HG03139 (cell line): Measurements from ENCODE around the gene PBX2.
"Not testable (repeated sequence)": the region's sequence is repeated elsewhere in the genome, so short reads cannot be mapped to it uniquely, and the experiment has no call there.

Experiments
- ATAC-seq: cut with Tn5 transposase; IDR thresholded peaks from one replicate; pipeline ENCODE4 v1.9.1; 2021; ENCODE audit not compliant: unreplicated experiment

PBX2 gene

DNA sequence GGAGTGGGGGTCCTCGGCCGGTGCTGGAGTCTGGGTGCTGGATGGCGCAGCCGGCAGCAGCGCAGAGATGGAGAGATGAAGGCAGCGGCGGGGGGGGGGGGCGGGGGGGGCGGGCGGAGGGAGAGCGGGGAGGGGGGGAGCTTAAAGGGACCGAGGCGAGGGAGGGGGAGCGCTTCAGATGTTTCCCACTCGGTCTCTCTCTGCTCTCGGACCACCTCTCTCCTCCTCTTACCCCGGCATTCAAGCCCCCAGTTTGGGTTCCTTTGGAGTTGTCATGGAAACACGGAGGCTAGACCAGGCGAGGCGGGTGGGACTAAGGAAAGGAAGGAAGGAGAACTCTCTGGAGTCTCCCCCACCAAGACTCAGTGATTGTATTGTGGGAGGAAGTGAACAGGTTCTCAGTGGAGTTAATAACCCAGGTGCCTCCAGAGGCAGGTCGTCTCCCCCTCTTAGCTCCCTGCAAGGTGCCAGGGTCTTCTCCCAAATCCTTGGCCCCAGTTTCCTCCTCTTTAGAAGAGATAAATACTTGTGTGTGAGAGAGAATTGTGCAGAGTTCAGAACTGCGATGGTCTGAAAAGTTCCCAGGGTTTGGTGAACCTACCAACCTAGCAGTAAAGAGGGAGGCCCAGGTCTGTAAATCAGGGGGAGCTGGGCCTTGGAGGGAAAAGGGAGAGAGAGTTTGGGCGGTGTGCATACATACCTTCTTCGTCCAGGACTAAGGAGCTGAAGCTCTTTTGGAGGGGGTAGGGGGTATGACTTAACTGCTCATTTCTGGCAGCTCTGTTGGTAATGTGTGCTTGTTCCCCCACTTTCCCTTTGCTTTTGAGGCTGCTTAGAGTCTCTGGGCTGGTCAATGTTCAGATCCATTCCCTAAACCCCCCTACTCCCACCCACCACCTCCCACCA lies 37.9 kb downstream of the PBX2 start, which contains the start of gene PRRT1:
TSS of gene PRRT1 (minus strand) at position 77 of the 906 bp plus-strand sequence. CDS start 112 bp downstream, outside the sequence.
- ATAC-seq: no peak

GRCh38 chr6:32151181-32151862 lies 38.7 kb downstream of the PBX2 start:
- ATAC-seq: no peak

- no peak for ATAC-seq
These were observed 39.8 kb downstream of the PBX2 start for GRCh38 chr6:32149932-32150870.

DNA sequence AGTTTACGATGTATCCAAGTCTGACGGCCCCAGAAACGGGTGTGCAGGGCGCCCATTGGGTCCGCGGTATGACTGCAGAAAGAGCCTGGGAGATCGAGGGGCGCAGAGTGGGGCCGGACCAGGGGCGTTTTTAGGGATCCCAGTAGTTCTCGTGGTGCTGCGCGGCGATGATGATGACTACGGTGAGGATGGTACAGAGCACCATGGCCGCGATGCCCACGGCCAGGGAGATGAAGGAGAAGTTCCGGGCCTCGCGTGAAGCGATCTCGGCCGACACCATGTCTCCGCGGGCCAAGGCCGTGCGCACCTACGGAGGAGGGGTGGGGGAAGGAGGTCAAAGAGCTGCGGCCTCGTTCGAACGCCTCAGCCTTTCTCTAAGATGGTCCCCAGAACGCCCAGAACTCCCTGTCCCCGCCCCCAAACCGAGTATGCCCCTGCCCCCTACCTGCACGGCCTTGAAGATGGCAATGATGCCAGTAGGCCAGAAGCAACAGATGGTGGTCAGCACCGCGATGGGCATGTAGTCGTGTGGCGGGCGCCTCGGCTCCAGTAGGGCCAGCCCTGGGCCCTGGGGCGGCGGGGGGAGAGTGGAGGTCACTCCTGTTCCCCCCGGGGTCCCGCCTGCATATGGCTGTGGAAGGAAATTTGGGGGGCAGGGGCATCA lies 40.8 kb downstream of the PBX2 start:
- no peak for ATAC-seq

DNA sequence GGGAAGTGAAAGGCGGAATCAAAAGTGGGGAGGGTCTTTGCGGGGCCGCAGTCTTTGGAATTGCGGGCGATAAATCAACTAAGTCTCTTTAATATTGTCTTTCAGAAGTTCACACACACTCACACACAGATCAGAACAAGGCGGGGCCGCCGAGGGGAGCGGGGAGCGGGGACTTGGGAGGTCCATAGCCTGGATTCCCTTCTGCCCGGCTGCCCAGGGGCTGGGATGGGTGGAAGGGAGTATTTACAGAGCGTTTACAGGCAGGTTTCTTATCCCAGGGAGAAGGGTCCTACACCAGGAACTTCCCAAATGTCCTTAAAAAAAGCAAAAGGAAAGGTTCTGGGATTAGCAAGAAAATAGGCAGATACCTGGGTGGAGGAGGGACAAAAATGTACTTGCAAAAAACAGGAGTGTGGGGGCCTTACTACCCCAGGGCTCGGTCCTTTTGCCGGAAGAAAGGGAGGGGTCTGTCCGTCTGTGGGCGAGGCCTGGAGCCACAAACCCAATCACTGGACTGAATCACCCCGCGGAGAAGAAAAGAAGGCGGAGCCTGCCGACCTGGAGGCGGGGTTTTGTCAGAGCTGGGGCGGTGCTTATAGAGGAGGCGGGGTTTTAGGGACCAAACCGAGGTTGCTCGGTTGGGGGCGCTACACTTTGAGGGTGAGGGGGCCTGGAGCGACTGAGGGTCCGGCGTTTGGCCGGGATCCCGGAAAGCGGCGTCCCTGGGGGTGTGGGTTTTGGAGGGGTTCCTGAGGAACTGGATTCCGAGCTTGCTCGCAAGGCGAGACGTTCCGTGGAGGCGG lies 41.5 kb downstream of the PBX2 start:
- ATAC-seq: no peak

- no peak for ATAC-seq
These were observed 42.4 kb downstream of the PBX2 start for GRCh38 chr6:32147401-32148132.

DNA sequence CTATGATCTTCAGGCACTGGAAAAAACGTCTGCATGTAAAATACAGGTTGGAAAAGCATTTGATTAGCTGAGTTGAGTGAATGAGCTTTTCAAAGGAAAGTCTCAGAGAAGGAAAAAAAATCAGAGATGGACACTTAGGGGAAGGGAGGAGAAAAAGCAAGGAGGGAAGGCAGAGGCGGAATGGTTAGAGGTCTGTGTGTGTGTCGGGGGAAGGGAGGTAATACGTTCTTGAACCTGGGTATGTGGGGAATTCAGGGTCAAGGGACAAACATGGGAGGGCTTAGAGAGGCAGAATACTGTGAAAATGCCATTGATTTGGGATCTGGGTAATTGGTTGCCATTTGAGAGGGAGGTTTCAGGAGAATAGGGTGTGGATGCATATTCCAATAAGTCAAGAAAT lies 43.3 kb downstream of the PBX2 start:
- ATAC-seq: no peak

- ATAC-seq: no peak
These were observed 43.7 kb downstream of the PBX2 start for GRCh38 chr6:32146287-32146686.

- ATAC-seq: not testable (repeated sequence)
These were observed 45.8 kb downstream of the PBX2 start for GRCh38 chr6:32144238-32144637.

DNA sequence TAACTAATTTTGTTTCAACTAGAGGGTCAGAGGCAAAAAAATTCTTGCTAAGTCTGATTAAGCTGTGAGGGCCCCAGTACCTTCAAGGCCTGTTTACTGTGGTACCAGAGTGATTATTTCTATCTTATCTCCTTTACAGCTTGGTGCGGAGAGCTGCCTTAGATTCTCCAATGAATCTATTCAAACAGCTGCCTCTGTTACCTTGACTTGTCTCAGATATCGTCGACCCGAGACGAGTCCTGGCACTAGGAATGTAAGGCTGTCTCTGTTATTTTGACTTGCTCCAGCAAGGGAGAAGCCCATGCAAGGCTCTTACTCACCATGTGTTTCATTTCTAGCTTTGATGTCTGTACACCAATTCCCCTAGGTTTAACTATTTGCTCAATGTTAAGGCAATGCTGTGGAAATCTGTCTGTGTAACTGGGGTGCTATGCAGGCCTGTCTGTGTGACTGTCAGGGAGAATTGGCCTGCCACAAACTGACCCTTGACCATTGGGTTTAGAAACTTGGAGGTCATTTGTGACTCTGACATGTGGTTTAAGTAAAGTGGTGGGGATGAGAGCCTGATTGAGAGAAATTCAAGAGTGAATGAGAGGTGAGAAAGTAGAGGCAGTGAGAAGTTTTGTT lies 49.5 kb downstream of the PBX2 start:
- ATAC-seq: no peak

- ATAC-seq: no peak
These were observed 50.4 kb downstream of the PBX2 start for GRCh38 chr6:32139590-32139989.

GRCh38 chr6:32137454-32137853 lies 52.5 kb downstream of the PBX2 start:
- ATAC-seq: no peak
